ENCODE measurements around the gene ADAM10.
"Not testable (repeated sequence)": the region's sequence is repeated elsewhere in the genome, so short reads cannot be mapped to it uniquely, and the experiment has no call there.

The ADAM10 gene

DNA sequence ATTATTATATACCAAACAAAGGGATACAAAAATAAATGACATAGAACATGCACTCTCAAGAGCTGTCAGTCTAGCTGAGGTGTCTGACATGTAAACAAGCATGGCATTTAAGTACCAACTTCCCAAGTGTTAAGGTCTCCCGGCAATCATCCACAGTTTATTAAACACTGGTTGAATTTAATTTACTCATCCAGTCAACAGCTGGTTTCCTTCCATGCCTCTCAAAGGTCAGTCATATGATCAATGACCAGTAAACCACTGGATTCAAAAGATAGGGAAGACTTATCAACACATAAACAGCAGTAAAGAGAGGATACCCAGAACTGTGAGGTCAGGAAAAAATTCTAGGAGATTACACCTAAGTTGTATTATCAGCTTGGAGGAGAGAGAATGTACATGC, 80.4 kb downstream of the ADAM10 start:
- DNase-seq = no peak

DNA sequence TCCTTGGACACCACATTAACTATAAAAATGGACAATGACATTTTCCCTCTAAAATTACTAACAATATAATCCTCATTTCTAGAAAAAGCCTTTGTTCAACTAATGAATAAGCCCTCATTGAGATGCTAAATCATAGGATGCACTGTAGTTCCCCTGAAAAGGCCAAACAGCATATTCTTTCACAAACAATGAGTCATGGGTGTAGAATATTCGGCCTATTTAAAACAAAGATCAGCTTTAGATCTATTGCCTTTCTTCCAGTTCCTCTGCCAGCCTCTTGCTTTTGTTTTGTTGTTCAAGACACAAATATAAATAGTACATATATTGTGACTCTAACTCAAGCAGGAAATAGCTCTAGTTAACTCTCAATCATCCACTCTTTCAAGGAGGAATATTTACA, 82.5 kb downstream of the ADAM10 start:
- no peak for DNase-seq

- DNase-seq = no peak
Observed at GRCh38 chr15:58665672-58666071, 83.8 kb downstream of the ADAM10 start.

GRCh38 chr15:58650102-58650501, 99.4 kb downstream of the ADAM10 start:
- DNase-seq = peak in 1 of 2 donors; percentile 11

DNA sequence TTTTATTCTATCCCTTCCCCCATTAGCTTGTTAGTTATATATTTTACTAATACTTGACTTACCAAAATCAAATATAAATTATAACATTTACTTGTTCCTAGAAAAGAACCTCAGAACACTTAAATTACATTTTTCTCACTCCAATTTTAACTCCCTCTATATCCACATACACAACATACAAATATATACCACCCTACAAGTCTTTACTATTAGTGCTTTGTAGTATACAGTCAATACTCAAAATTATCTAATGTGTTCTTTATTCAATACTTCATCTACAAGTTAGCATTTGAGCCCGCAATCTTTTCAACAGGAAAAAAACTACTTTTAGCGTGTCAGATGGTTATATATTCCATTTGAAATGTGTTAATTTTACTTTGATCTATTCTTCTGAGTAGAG, 100.3 kb downstream of the ADAM10 start:
- no peak for DNase-seq

DNA sequence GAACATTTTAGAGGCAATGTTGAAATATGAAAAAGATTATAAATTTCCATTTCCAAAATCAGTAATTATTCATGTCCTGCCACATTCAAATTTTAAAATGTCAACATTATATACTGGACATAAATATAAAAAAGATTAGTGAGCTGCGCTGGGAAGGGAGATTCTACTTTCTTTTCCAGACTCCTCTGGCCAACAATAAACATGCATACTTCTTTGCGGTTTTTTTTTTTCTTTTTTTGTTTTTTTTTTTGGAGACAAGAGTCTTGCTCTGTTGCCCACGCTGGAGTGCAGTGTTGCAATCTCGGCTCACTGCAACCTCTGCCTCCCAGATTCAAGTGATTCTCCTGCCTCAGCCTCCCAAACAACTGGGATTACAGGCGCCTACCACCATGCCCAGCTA, 105.5 kb downstream of the ADAM10 start:
- DNase-seq = no peak

GRCh38 chr15:58641660-58642059, 107.8 kb downstream of the ADAM10 start:
- no peak for DNase-seq

- DNase-seq = no peak
Observed at GRCh38 chr15:58639992-58640391, 109.5 kb downstream of the ADAM10 start.

DNA sequence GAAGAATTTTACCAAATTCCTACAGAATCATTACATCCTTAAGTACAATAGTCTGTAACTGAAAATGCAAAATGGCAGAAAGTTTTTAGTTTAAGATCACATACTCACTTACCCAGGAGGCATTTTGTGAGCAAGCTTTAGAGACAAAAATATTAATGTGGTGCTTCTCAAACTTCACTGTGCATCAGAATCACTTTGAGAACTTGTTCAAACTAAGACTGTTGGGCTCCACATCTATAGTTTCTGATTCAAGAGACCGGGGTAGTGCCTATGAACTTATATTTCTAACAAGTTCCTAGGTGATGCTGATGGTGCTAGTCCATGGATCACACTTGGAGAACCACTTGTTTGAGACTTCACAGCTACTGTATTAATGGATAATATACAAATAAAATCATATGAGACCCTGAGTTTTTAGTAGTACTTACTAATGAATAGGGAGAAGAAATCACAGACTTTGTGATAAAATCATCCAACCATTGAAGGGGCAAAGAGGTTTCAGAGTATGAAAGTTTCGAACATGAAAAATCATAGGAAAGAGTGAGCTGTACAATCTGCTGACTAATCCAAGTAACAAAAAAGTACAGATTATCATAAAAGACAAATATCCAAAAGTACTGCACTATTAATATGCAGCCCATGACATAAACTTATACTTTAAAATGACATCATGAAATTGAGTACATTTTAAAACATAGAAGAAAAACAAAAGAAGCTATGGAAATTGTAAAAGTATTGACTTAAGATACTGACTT, 110.3 kb downstream of the ADAM10 start:
- no peak for DNase-seq

DNA sequence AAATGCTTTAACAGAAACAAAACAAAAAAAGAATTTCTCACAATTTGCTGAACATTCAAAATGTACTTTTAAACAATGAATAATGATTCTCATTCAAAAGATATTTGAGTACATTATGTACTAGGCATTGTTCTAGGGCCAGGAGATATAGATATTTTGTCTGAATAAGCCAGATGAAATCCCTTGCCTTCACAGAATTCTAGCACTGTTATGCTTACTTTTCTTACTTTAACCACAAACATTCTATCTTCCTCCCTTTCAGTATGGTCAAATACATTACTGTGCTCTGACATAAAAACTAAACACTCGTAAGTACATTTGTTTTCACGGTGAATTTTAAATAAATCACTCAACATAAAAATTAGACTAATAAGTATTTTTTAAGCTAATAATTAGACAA, 116.7 kb downstream of the ADAM10 start:
- DNase-seq = no peak

GRCh38 chr15:58631319-58631718, 118.2 kb downstream of the ADAM10 start:
- DNase-seq = no peak

DNA sequence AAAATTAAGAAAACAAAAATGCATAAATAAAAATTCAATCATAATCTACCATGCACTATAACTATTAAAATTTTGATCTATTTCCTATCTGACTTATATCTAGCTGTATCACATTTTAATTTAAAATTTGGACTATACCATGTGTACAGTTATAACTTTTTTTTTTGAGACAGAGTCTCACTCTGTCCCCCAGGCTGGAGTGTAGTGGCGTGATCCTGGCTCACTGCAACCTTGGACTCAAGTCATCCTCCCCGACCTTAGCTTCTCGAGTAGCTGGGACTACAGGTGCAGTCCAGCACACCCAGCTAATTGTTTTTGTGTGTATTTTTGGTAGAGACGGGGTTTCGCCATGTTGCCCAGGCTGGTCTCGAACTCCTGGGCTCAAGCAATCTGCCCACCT, 119.9 kb downstream of the ADAM10 start:
- DNase-seq = no peak

GRCh38 chr15:58628206-58628947, 121.1 kb downstream of the ADAM10 start:
- DNase-seq = peak in 1 of 2 donors; percentile 46

DNA sequence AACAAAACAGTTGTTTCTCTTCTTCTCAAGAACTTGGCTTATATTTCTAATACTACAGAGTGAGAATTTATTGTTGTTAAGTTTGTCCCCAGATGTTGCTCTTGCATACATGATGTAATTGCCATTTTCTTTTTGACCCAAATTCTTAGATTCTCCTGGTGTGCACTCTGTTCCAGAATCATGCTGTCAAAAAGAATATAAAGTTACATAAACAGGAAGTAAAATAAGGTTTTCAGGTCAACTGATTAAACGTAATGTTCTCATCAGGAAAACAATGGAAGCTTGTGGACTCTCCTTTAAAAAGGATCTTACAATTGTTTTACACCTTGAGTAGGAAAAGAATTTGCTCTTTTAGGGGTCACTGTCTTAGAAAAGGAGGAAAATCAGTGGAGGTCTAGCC, 121.8 kb downstream of the ADAM10 start:
- DNase-seq = peak in 1 of 2 donors; percentile 46

DNA sequence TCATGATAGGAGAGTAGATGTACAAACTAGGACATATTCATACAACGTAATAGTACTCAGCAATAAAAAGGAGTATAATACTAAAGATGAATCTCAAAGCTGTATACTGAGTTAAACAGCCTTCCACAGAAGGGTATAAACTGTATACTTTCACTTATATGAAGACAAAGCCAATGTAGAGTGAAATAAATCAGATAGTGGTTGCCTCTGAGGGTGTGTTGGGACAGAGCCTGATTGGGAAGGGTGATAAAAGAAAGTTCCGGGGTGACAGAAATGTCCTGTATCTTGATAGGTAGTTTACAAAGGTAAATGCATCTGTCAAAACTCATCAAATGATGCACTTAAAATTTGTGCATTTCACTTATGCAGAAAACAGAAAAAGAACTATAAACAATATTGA, 122.5 kb downstream of the ADAM10 start:
- peak in 1 of 2 donors; percentile 23 for DNase-seq

DNA sequence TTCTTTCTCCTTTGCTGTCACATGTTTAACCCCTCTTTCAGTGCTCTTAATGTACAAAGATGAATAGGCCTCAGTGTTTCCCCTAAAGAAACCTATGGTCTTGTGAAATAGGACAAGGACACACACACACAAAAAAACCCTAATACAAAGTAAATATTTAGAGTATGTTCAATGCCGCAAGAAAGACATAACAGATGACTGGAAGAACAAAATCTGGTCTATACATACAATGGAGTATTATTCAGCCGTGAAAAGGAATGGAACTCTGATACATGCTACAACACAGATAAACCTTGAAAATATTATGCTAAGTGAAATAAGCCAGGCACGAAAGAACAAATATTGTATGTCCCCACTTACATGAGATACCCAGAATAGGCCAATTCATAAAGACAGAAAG, 123.1 kb downstream of the ADAM10 start:
- no peak for DNase-seq

DNA sequence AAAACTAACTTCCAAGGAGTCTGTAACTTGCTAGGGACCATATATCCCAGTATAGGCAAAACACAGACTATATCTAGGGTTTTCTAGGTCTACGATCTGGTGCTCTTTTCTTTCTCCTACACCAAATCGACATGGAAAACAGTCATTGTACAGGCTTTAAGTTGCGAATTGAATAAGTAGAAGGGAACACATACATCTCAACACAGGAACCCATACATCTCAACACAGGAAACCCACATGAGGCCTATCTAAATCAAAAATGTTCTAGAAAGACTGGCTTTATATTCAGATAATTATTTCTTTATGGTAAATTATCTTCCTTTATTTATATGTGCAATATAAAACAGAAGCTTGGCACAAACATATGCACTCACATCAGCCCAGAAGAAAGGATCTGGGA, 126.6 kb downstream of the ADAM10 start:
- no peak for DNase-seq

- DNase-seq = not testable (repeated sequence)
Observed at GRCh38 chr15:58620268-58620667, 129.2 kb downstream of the ADAM10 start.

- no peak for DNase-seq
Observed at GRCh38 chr15:58616171-58616570, 133.3 kb downstream of the ADAM10 start.

DNA sequence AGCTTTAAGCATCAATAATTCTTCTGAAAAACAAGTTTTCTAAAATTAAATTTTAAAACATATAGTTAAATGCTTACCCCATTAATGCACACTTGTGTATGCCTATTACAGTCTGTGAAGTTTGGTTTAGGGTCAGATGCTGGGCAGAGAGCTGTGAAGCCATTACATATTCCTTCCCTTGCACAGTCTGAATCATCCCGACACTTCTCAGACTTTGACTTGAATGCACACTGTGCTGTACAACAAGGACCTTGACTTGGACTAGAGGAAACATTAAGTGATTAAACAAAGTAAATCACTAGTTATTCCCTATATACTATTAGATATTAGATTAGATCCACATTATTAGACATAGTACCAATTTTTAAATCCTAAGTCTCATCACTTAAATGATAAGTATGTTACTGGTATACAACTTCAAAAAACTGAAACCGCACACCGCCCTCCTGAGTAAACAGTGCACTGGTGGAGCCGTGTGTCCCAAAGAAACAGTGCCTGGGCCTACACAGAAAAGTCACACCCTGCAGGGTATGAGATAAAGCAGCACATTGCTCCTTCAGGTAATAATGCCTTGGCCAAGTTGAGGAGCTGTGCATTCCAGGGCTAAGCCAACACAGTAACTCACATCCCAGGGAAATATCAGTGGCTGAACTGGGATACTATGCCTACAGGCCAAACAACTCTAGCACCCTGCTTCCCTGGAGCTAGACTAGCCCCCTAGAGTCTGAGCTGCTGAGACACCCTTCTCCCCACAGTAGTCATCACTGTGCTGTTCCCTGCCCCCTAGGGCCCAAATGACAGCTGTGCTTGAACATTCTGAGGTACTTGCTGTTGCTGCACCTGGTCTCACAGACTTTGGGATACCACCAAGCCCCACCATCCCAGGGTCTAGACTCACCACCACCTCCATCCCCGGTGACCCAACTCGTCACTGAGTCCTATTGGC, 137.5 kb downstream of the ADAM10 start:
- DNase-seq = no peak

GRCh38 chr15:58608711-58609110, 140.8 kb downstream of the ADAM10 start:
- no peak for DNase-seq

- peak in 1 of 2 donors; percentile 41 for DNase-seq
Observed at GRCh38 chr15:58608129-58608590, 141.3 kb downstream of the ADAM10 start.

DNA sequence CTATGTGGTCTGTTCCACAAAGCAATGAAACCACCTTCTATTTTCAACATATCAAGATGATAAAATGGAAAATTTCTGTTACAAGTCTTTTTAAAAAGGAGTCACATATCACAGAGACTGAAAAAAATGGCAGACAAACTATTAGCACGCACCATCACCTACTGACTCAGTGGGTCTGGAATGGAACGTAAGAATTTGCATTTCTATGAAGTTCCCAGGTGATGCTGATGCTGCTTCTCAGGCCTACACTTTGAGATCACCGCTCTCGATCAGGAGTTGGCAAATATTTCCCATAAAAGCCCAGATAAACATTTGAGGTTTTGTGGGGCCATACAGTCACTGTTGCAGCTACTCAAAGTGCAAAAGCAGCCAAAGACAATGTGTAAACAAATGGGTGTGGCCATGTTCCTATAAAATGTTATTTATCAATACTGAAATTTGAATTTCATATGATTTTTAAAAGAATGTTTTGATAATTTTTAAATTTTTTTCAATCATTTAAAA, 142.9 kb downstream of the ADAM10 start:
- DNase-seq = no peak
